WTC11 (cell line): ENCODE results near the gene ETS1.

Source experiments
- CREM ChIP-seq: sonication (generic); formaldehyde crosslinking; IDR thresholded peaks from 2 replicates; pipeline ENCODE4 v1.8.1; 2022; ENCODE audit warnings: mild to moderate bottlenecking, missing genetic modification reagents, moderate library complexity
- HMGA2 ChIP-seq: fragments of 250-450 bp; sonication (Bioruptor Pico); IDR thresholded peaks from 2 replicates; pipeline ENCODE4 v1.4.0; 2021; ENCODE audit warnings: mild to moderate bottlenecking, moderate library complexity
- JUN ChIP-seq: sonication (generic); formaldehyde crosslinking; IDR thresholded peaks from 2 replicates; pipeline ENCODE4 v1.8.0; 2023; ENCODE audit warnings: mild to moderate bottlenecking, missing genetic modification reagents
- SP1 ChIP-seq: sonication (generic); formaldehyde crosslinking; conservative IDR thresholded peaks from 2 replicates; pipeline ENCODE4 v1.8.1; 2022; ENCODE audit warnings: missing genetic modification reagents
- TEAD4 ChIP-seq: sonication (generic); formaldehyde crosslinking; IDR thresholded peaks from 2 replicates; pipeline ENCODE4 v1.8.0; 2022; ENCODE audit warnings: mild to moderate bottlenecking, missing genetic modification reagents
- ZNF232 ChIP-seq: sonication (generic); formaldehyde crosslinking; IDR thresholded peaks from 2 replicates; pipeline ENCODE4 v1.8.0; 2022; ENCODE audit warnings: mild to moderate bottlenecking, missing genetic modification reagents
- TF ChIP-seq, protein P1 (sequence below): sonication (generic); formaldehyde crosslinking; IDR thresholded peaks from 2 replicates; pipeline ENCODE4 v1.8.1; 2023; ENCODE audit warnings: mild to moderate bottlenecking, missing genetic modification reagents
- TF ChIP-seq, protein P2 (sequence below): fragments of 200-600 bp; IDR thresholded peaks from 2 replicates; pipeline ENCODE4 v1.8.0; 2022; ENCODE audit warnings: antibody characterized with exemption
- TF ChIP-seq, protein P3 (sequence below): sonication (generic); formaldehyde crosslinking; IDR thresholded peaks from 2 replicates; pipeline ENCODE4 v1.8.1; 2023; ENCODE audit warnings: mild to moderate bottlenecking, missing genetic modification reagents, moderate library complexity
- TF ChIP-seq, protein P4 (sequence below): sonication (generic); formaldehyde crosslinking; IDR thresholded peaks from 2 replicates; pipeline ENCODE4 v1.8.1; 2023; ENCODE audit warnings: mild to moderate bottlenecking, missing genetic modification reagents, moderate library complexity

DNA sequence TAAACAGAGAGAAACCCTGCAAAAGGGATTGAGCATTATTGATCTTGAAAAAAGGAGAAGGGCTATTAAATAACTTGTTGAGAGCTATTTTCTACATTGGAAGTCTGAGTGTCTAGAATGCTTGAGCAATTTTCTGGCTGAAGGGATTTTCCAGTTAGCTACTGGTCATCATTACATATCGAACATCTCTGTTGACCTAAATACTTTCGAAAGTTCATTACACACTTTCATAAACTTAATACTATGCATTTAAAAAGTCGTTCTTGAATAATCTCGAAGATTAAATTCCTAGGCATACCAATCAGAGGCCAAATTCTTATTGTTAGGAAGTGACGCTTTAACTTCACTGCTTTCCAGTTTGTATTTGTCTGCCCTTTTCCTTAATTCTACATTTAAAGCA is 13.7 kb downstream of the ETS1 start:
- TF ChIP-seq, protein P1, sequence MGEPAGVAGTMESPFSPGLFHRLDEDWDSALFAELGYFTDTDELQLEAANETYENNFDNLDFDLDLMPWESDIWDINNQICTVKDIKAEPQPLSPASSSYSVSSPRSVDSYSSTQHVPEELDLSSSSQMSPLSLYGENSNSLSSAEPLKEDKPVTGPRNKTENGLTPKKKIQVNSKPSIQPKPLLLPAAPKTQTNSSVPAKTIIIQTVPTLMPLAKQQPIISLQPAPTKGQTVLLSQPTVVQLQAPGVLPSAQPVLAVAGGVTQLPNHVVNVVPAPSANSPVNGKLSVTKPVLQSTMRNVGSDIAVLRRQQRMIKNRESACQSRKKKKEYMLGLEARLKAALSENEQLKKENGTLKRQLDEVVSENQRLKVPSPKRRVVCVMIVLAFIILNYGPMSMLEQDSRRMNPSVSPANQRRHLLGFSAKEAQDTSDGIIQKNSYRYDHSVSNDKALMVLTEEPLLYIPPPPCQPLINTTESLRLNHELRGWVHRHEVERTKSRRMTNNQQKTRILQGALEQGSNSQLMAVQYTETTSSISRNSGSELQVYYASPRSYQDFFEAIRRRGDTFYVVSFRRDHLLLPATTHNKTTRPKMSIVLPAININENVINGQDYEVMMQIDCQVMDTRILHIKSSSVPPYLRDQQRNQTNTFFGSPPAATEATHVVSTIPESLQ (CRISPR knock-in tag): no peak
- TF ChIP-seq, protein P2, sequence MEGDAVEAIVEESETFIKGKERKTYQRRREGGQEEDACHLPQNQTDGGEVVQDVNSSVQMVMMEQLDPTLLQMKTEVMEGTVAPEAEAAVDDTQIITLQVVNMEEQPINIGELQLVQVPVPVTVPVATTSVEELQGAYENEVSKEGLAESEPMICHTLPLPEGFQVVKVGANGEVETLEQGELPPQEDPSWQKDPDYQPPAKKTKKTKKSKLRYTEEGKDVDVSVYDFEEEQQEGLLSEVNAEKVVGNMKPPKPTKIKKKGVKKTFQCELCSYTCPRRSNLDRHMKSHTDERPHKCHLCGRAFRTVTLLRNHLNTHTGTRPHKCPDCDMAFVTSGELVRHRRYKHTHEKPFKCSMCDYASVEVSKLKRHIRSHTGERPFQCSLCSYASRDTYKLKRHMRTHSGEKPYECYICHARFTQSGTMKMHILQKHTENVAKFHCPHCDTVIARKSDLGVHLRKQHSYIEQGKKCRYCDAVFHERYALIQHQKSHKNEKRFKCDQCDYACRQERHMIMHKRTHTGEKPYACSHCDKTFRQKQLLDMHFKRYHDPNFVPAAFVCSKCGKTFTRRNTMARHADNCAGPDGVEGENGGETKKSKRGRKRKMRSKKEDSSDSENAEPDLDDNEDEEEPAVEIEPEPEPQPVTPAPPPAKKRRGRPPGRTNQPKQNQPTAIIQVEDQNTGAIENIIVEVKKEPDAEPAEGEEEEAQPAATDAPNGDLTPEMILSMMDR: no peak
- no peak for TF ChIP-seq CREM
- TF ChIP-seq, protein P3, sequence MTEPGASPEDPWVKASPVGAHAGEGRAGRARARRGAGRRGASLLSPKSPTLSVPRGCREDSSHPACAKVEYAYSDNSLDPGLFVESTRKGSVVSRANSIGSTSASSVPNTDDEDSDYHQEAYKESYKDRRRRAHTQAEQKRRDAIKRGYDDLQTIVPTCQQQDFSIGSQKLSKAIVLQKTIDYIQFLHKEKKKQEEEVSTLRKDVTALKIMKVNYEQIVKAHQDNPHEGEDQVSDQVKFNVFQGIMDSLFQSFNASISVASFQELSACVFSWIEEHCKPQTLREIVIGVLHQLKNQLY (CRISPR knock-in tag): no peak
- TF ChIP-seq TEAD4: no peak
- TF ChIP-seq, protein P4, sequence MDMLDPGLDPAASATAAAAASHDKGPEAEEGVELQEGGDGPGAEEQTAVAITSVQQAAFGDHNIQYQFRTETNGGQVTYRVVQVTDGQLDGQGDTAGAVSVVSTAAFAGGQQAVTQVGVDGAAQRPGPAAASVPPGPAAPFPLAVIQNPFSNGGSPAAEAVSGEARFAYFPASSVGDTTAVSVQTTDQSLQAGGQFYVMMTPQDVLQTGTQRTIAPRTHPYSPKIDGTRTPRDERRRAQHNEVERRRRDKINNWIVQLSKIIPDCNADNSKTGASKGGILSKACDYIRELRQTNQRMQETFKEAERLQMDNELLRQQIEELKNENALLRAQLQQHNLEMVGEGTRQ (CRISPR knock-in tag): no peak
- TF ChIP-seq SP1: no peak
- TF ChIP-seq ZNF232 (CRISPR knock-in tag): no peak
- no peak for TF ChIP-seq HMGA2 (CRISPR knock-in tag)
- no peak for TF ChIP-seq JUN
